VCaP (cell line): Measurements from ENCODE around the gene PPDPF.

Experiments used
- H3K27ac ChIP-seq: fragments of 450-650 bp; 2 replicates; pipeline ENCODE4 v1.5.1; 2017
- CTCF ChIP-seq: fragments of 450-650 bp; conservative IDR thresholded peaks from 2 replicates; pipeline ENCODE4 v1.5.1; 2017; ENCODE audit warnings: mild to moderate bottlenecking, moderate library complexity

The PPDPF gene

GRCh38 chr20:63520934-63521601 lies 503 bp downstream of the PPDPF start:
- peak overlapping the region; percentile 96 for H3K27ac ChIP-seq

GRCh38 chr20:63521602-63522001 lies 1.0 kb downstream of the PPDPF start:
- 0 out of 2 replicates have a peak, but pooled peaks have one; percentile 7 for TF ChIP-seq CTCF
- peak overlapping the region; percentile 96 for H3K27ac ChIP-seq

More at GRCh38 chr20:63520934-63521601, 503 bp downstream of the PPDPF start:
- TF ChIP-seq CTCF, result no peak

- peak overlapping the region; percentile 96; the same call in 1 of the 2 replicates for H3K27ac ChIP-seq
- no peak for TF ChIP-seq CTCF
Observed at GRCh38 chr20:63522091-63522868, 1.7 kb downstream of the PPDPF start.

GRCh38 chr20:63522981-63523611 lies 2.5 kb downstream of the PPDPF start:
- no peak for TF ChIP-seq CTCF
- H3K27ac ChIP-seq, result peak overlapping the region; percentile 96; the same call in 1 of the 2 replicates

GRCh38 chr20:63525185-63525584 lies 4.6 kb downstream of the PPDPF start:
- H3K27ac ChIP-seq, result no peak overlapping the region
- TF ChIP-seq CTCF, result no peak

- TF ChIP-seq CTCF, result no peak
- H3K27ac ChIP-seq, result no peak overlapping the region
Observed at GRCh38 chr20:63525971-63526370, 5.4 kb downstream of the PPDPF start.

- no peak overlapping the region for H3K27ac ChIP-seq
- no peak for TF ChIP-seq CTCF
Observed at GRCh38 chr20:63527184-63527583, 6.6 kb downstream of the PPDPF start.
